GM12872 (cell line): ENCODE data around the gene FUZ.

Experiments used
- CTCF ChIP-seq: IDR thresholded peaks from 3 replicates; pipeline ENCODE4 v1.5.1; 2011; ENCODE audit warnings: low read depth, mild to moderate bottlenecking, low read length, moderate library complexity; ENCODE audit not compliant: insufficient read depth

FUZ gene

GRCh38 chr19:49801966-49802661 lies 11.0 kb downstream of the FUZ start:
- TF ChIP-seq CTCF, result no peak

GRCh38 chr19:49801401-49801888 lies 11.6 kb downstream of the FUZ start:
- no peak for TF ChIP-seq CTCF

- TF ChIP-seq CTCF, result no peak
These were observed 12.3 kb downstream of the FUZ start for GRCh38 chr19:49800771-49801170.

- TF ChIP-seq CTCF, result peak; percentile 31; the same call in 2 of the 3 replicates
These were observed 13.2 kb downstream of the FUZ start for GRCh38 chr19:49799798-49800376.

GRCh38 chr19:49799271-49799797 lies 13.8 kb downstream of the FUZ start:
- TF ChIP-seq CTCF, result no peak

- TF ChIP-seq CTCF, result no peak
These were observed 14.5 kb downstream of the FUZ start for GRCh38 chr19:49798574-49798973.

GRCh38 chr19:49795615-49796014 lies 17.5 kb downstream of the FUZ start:
- no peak for TF ChIP-seq CTCF
